HG03135 (cell line): Measurements from ENCODE around the gene PBXIP1.

ENCODE experiments used
- ATAC-seq: cut with Tn5 transposase; IDR thresholded peaks from one replicate; pipeline ENCODE4 v1.9.1; 2021; ENCODE audit warnings: mild to moderate bottlenecking, moderate library complexity; ENCODE audit not compliant: unreplicated experiment

PBXIP1 gene

DNA sequence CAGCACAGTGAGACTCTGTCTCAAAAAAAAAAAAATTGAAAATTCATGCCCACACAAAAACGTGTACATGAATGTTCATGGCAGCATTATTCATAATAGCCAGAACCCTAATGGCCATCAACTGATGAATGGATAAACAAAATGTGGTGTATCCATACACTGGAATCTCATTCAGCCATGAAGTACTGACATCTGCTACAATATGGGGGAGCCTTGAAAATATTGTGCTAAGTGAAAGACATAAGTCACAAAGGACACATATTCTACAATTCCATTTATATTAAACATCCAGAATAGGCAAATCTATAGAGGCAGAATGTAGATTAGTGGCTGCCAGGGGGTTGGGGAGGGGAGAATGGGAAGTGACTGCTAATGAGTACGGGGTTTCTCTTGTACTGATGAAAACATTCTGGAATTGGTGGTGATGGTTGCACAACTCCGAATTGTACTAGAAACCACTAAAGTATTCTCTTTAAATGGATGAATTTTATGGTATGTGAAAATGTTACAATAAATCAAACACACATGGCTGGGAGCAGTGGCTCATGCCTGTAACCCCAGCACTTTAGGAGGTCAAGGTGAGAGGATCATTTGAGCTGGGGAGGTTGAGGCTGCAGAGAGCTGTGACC, 52.8 kb downstream of the PBXIP1 start:
- ATAC-seq = no peak

GRCh38 chr1:154901591-154901990, 54.3 kb downstream of the PBXIP1 start:
- ATAC-seq = no peak

DNA sequence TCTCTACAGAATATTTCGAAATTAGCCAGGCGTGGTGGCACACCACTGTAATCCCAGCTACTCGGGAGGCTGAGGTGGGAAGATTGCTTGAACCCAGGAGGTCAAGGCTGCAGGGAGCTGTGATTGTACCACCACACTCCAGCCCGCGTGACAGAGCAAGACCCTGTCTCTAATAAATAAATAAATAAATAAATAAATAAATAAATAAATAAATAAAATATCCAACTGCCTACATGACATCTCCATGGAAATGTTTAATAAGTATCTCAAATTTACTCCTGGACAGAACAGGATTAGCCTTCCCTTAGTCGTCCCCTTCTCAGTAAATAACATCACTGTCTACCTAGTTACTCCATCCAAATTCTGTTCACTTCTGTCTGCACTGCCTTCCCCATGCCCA, 56.9 kb downstream of the PBXIP1 start:
- ATAC-seq = no peak

- no peak for ATAC-seq
These were observed 59.1 kb downstream of the PBXIP1 start for GRCh38 chr1:154896771-154897286.

- ATAC-seq = no peak
These were observed 60.1 kb downstream of the PBXIP1 start for GRCh38 chr1:154895798-154896197.
